ENCODE results near the gene BLOC1S5. TPM values are rescaled to one million over a fixed set of nuclear protein-coding genes. Genes with fewer than 3 reads are reported as not detected.

Gene BLOC1S5
- total RNA-seq, 1 donor from 2014 or later: 24.4 TPM

GRCh38 chr6:7975764-7976146, 88.4 kb downstream of the BLOC1S5 start:
- no peaks in the 10 kb centered on the region for H3K36me3 Mint-ChIP-seq (ENCODE audit: insufficient read depth)
- H3K9me3 Mint-ChIP-seq (ENCODE audit: low read depth): peaks cover 3% of the 10 kb centered on the region
- H3K27ac Mint-ChIP-seq: no peak overlapping the region
- H3K4me1 Mint-ChIP-seq (ENCODE audit: low read depth): peaks cover 11% of the 10 kb centered on the region
- H3K4me3 Mint-ChIP-seq (ENCODE audit: low read depth): no peak overlapping the region
- no peak for DNase-seq (ENCODE audit: low spot score, unreplicated experiment)
- TF ChIP-seq, protein P1, sequence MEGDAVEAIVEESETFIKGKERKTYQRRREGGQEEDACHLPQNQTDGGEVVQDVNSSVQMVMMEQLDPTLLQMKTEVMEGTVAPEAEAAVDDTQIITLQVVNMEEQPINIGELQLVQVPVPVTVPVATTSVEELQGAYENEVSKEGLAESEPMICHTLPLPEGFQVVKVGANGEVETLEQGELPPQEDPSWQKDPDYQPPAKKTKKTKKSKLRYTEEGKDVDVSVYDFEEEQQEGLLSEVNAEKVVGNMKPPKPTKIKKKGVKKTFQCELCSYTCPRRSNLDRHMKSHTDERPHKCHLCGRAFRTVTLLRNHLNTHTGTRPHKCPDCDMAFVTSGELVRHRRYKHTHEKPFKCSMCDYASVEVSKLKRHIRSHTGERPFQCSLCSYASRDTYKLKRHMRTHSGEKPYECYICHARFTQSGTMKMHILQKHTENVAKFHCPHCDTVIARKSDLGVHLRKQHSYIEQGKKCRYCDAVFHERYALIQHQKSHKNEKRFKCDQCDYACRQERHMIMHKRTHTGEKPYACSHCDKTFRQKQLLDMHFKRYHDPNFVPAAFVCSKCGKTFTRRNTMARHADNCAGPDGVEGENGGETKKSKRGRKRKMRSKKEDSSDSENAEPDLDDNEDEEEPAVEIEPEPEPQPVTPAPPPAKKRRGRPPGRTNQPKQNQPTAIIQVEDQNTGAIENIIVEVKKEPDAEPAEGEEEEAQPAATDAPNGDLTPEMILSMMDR (IDR thresholded peaks at IDR 0.05; ENCODE audit: unreplicated experiment): no peak
- peaks cover 20% of the 10 kb centered on the region for H3K27me3 Mint-ChIP-seq

- TF ChIP-seq, protein P1 (IDR thresholded peaks at IDR 0.05; ENCODE audit: unreplicated experiment): no peak
- H3K4me3 Mint-ChIP-seq (ENCODE audit: low read depth): no peak overlapping the region
- peaks cover 3% of the 10 kb centered on the region for H3K9me3 Mint-ChIP-seq (ENCODE audit: low read depth)
- H3K36me3 Mint-ChIP-seq (ENCODE audit: insufficient read depth): peaks cover 2% of the 10 kb centered on the region
- H3K4me1 Mint-ChIP-seq (ENCODE audit: low read depth): peaks cover 11% of the 10 kb centered on the region
- DNase-seq (ENCODE audit: low spot score, unreplicated experiment): no peak
- H3K27me3 Mint-ChIP-seq: peaks cover 20% of the 10 kb centered on the region
- H3K27ac Mint-ChIP-seq: no peak overlapping the region
Measured at GRCh38 chr6:7974938-7975763, 89.0 kb downstream of the BLOC1S5 start.

DNA sequence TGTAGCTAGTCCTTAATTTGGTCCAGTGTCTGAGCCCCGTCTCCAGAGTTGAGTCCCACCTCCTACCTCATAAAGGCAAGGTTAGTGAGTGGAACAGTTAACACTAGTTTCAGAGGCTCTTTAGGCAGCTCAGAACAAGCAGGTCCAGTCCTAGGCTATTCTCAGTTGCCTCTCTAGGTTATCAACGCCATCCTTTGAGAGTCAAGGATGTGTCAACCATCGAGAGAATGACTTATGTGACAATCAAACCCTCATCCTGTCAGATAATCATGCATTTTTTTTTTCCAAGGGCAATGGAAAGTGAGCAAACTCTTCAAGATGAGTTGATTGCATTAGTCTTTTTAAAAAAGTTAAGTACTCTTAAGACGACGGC, 89.6 kb downstream of the BLOC1S5 start:
- Mint-ChIP-seq H3K27ac (no peak overlapping the region), H3K27me3 (peaks cover 20% of the 10 kb centered on the region), H3K4me1 (ENCODE audit: low read depth) (peaks cover 11% of the 10 kb centered on the region), H3K4me3 (ENCODE audit: low read depth) (no peak overlapping the region), H3K9me3 (ENCODE audit: low read depth) (peaks cover 3% of the 10 kb centered on the region), H3K36me3 (ENCODE audit: insufficient read depth) (peaks cover 2% of the 10 kb centered on the region)
- TF ChIP-seq, protein P1 (IDR thresholded peaks at IDR 0.05; ENCODE audit: unreplicated experiment): no peak
- no peak for DNase-seq (ENCODE audit: low spot score, unreplicated experiment)

GRCh38 chr6:7973584-7973983, 90.6 kb downstream of the BLOC1S5 start:
- H3K36me3 Mint-ChIP-seq (ENCODE audit: insufficient read depth): peaks cover 2% of the 10 kb centered on the region
- DNase-seq (ENCODE audit: low spot score, unreplicated experiment): no peak
- H3K4me3 Mint-ChIP-seq (ENCODE audit: low read depth): no peak overlapping the region
- no peak overlapping the region for H3K27ac Mint-ChIP-seq
- peaks cover 7% of the 10 kb centered on the region for H3K9me3 Mint-ChIP-seq (ENCODE audit: low read depth)
- H3K27me3 Mint-ChIP-seq: peaks cover 20% of the 10 kb centered on the region
- peaks cover 10% of the 10 kb centered on the region for H3K4me1 Mint-ChIP-seq (ENCODE audit: low read depth)
- TF ChIP-seq, protein P1 (IDR thresholded peaks at IDR 0.05; ENCODE audit: unreplicated experiment): no peak

- peaks cover 7% of the 10 kb centered on the region for H3K9me3 Mint-ChIP-seq (ENCODE audit: low read depth)
- DNase-seq (ENCODE audit: low spot score, unreplicated experiment): no peak
- H3K36me3 Mint-ChIP-seq (ENCODE audit: insufficient read depth): peaks cover 2% of the 10 kb centered on the region
- TF ChIP-seq, protein P1 (IDR thresholded peaks at IDR 0.05; ENCODE audit: unreplicated experiment): no peak
- H3K4me3 Mint-ChIP-seq (ENCODE audit: low read depth): no peak overlapping the region
- H3K4me1 Mint-ChIP-seq (ENCODE audit: low read depth): peaks cover 8% of the 10 kb centered on the region
- peaks cover 17% of the 10 kb centered on the region for H3K27me3 Mint-ChIP-seq
- H3K27ac Mint-ChIP-seq: no peak overlapping the region
Measured at GRCh38 chr6:7971499-7971898, 92.7 kb downstream of the BLOC1S5 start.

Measured in progenitor cell of endocrine pancreas (in vitro differentiated cells).